Measurements from ENCODE around the gene ZNF436. TPM values are rescaled to one million over a fixed set of nuclear protein-coding genes. Genes with fewer than 3 reads are reported as not detected.
A peak's percentile ranks its signal among the peaks of the same experiment; 100 is the strongest.

Gene ZNF436
- total and polyA plus RNA-seq, 2 of the 13 experiments (the other 11 are each of a cell fraction or from before 2014, with no cell fraction given), result 4.3 to 9.9 TPM

DNA sequence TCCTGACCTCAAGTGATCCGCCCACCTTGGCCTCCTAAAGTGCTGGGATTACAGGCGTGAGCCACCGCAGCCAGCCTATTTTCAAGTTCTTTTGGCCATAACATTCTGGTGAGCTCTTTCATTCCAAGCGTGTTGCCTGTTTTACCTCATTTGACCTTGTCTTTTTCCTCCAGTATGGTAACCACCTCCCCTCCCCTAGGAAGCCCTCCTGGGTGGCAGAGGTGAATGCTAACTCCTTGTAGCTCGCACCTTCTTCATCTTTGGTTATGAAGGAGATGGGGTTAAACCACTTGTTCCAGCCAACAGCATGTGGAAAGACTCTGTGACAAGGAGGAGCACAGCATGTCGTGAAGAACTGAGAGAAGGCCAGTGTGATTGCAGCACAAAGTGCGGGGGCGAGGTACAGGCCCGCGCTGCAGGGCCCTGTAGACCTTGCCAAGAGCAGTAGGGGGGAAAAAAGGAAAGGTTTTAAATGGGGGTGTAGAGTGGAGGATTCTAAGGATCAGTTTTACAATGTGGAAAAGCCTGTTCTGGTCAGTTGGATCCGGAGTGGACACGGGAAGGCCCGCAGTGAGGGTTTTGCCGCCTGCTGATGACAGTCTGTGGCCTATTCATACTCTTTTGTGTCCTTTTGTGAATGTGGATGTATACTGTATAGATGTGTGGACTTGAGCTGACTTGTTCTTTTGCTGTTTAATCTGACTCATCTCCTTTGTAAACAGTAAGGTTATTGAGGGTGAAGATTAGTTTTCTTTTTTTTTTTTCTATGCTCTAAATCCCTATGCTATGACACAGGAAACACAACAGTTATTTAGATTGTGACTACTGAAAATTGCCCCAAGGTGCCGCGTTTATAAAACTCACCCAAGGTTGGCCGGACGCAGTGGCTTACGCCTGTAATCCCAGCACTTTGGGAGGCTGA is 7.5 kb upstream of the ZNF436 start (continued):
- no peak for TF ChIP-seq HNF1A (IDR thresholded peaks at IDR 0.05; ENCODE audit: low read depth)
- TF ChIP-seq HNF1A (CRISPR knock-in tag; IDR thresholded peaks at IDR 0.05; ENCODE audit: borderline replicate concordance), result no peak
- TF ChIP-seq SMARCE1 (IDR thresholded peaks at IDR 0.05; ENCODE audit: borderline replicate concordance), result no peak
- TF ChIP-seq AGO2 (optimal IDR thresholded peaks at IDR 0.05; ENCODE audit: low read depth, low read length), result no peak
- TF ChIP-seq ESRRA (CRISPR knock-in tag; IDR thresholded peaks at IDR 0.05; ENCODE audit: low read depth), result no peak; the same call in 1 of the 2 replicates
- TF ChIP-seq ZNF274 (CRISPR knock-in tag; IDR thresholded peaks at IDR 0.05), result no peak
- peak; percentile 55; the same call in 1 of the 2 replicates for TF ChIP-seq ZNF335 (CRISPR knock-in tag; IDR thresholded peaks at IDR 0.05)
- peak; percentile 47 for TF ChIP-seq NR2F6 (IDR thresholded peaks at IDR 0.05)
- TF ChIP-seq NR2F6 (CRISPR knock-in tag; IDR thresholded peaks at IDR 0.05), result 0 out of 2 replicates have a peak, but pooled peaks have one; percentile 11
- TF ChIP-seq, protein P1, sequence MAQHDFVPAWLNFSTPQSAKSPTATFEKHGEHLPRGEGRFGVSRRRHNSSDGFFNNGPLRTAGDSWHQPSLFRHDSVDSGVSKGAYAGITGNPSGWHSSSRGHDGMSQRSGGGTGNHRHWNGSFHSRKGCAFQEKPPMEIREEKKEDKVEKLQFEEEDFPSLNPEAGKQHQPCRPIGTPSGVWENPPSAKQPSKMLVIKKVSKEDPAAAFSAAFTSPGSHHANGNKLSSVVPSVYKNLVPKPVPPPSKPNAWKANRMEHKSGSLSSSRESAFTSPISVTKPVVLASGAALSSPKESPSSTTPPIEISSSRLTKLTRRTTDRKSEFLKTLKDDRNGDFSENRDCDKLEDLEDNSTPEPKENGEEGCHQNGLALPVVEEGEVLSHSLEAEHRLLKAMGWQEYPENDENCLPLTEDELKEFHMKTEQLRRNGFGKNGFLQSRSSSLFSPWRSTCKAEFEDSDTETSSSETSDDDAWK (CRISPR knock-in tag; IDR thresholded peaks at IDR 0.05), result no peak
- TF ChIP-seq ZNF839 (CRISPR knock-in tag; IDR thresholded peaks at IDR 0.05; ENCODE audit: borderline replicate concordance), result no peak
- no peak for TF ChIP-seq NFIB (CRISPR knock-in tag; IDR thresholded peaks at IDR 0.05; ENCODE audit: borderline replicate concordance)
- no peak for TF ChIP-seq RBAK (CRISPR knock-in tag; IDR thresholded peaks at IDR 0.05)
- TF ChIP-seq ZNF841 (CRISPR knock-in tag; IDR thresholded peaks at IDR 0.05; ENCODE audit: borderline replicate concordance), result no peak
- no peak for TF ChIP-seq ZNF792 (CRISPR knock-in tag; IDR thresholded peaks at IDR 0.05)
- no peak for TF ChIP-seq ZNF367 (CRISPR knock-in tag; IDR thresholded peaks at IDR 0.05; ENCODE audit: borderline replicate concordance)
- no peak for TF ChIP-seq ZNF615 (CRISPR knock-in tag; IDR thresholded peaks at IDR 0.05; ENCODE audit: borderline replicate concordance)
- no peak; the same call in 1 of the 2 replicates for TF ChIP-seq CHD4 (IDR thresholded peaks at IDR 0.05; ENCODE audit: borderline replicate concordance, low read length)
- 0 out of 2 replicates have a peak, but pooled peaks have one; percentile 2 for TF ChIP-seq SMC3 (IDR thresholded peaks at IDR 0.05; ENCODE audit: low read length)
- TF ChIP-seq, protein P2, sequence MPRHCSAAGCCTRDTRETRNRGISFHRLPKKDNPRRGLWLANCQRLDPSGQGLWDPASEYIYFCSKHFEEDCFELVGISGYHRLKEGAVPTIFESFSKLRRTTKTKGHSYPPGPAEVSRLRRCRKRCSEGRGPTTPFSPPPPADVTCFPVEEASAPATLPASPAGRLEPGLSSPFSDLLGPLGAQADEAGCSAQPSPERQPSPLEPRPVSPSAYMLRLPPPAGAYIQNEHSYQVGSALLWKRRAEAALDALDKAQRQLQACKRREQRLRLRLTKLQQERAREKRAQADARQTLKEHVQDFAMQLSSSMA (CRISPR knock-in tag; IDR thresholded peaks at IDR 0.05), result no peak
- TF ChIP-seq, protein P3, sequence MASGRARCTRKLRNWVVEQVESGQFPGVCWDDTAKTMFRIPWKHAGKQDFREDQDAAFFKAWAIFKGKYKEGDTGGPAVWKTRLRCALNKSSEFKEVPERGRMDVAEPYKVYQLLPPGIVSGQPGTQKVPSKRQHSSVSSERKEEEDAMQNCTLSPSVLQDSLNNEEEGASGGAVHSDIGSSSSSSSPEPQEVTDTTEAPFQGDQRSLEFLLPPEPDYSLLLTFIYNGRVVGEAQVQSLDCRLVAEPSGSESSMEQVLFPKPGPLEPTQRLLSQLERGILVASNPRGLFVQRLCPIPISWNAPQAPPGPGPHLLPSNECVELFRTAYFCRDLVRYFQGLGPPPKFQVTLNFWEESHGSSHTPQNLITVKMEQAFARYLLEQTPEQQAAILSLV (CRISPR knock-in tag; IDR thresholded peaks at IDR 0.05; ENCODE audit: borderline replicate concordance), result no peak
- no peak for TF ChIP-seq CREM (IDR thresholded peaks at IDR 0.05)
- no peak for TF ChIP-seq CREM (CRISPR knock-in tag; IDR thresholded peaks at IDR 0.05)
- 0 out of 2 replicates have a peak, but pooled peaks have one; percentile 14 for TF ChIP-seq KAT8 (CRISPR knock-in tag; IDR thresholded peaks at IDR 0.05)
- no peak for TF ChIP-seq MEIS2 (CRISPR knock-in tag; IDR thresholded peaks at IDR 0.05)

Measured in HepG2 (cell line).